Fibroblast of the aortic adventitia (primary cell): Measurements from ENCODE around the gene HMCN2. TPM values are rescaled to one million over a fixed set of nuclear protein-coding genes. Genes with fewer than 3 reads are reported as not detected.

ENCODE experiments used
- DNase-seq: peaks from one replicate; pipeline ENCODE4 v3.0.0-alpha.2; 2010; ENCODE audit warnings: low read depth
- H3K4me3 ChIP-seq: 2 replicates; pipeline ENCODE4 v1.5.1; 2011; ENCODE audit warnings: low read depth, mild to moderate bottlenecking, control low read depth, low read length, moderate library complexity
- total RNA-seq: library from RNA; depleted of rRNA; stranded (reverse); fragments of >200 nt; gene quantifications from 2 replicates; pipeline ENCODE4 v1.2.3, GENCODE V29; 2012; ENCODE audit warnings: low replicate concordance
- TF ChIP-seq, protein P1 (sequence below): IDR thresholded peaks from 2 replicates; pipeline ENCODE4 v1.5.1; 2011; ENCODE audit warnings: mild to moderate bottlenecking, low read length, control low read depth, inconsistent platforms; ENCODE audit not compliant: insufficient read depth

HMCN2 gene
- total RNA-seq, 1 donor, result not detected

DNA sequence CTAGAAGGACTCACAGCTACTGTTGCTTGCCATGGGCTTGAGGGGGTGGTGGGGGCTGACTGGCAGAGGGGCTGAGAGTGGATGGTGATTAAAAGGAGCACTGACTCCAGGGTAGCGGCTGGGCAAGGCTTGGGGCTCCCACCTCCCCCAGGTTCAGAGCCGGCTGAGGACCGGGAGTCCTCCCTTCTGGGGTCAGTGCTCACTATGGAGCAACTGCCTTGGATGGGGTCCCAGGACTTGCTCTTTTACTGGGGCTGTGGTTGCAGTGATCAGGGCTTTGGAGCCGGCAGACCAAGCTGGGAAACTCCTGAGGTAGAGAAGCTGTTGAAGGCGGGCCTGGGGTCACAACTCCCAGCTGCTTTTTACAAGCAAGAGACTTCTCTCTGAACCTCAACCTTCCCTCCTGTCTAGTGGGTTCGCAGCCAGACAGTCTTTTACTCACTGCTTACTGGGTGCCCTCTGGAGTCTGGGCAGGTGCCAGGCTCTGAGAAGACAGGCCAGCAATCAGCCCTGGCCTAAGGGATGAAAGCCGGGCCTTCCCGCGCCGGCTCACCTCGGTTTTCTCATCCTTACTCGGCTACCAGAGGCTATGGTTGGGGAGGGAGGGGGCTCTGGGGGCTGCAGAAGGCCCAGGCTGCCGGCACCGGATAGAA, 178.4 kb downstream of the HMCN2 start:
- DNase-seq, result no peak
- TF ChIP-seq, protein P1, sequence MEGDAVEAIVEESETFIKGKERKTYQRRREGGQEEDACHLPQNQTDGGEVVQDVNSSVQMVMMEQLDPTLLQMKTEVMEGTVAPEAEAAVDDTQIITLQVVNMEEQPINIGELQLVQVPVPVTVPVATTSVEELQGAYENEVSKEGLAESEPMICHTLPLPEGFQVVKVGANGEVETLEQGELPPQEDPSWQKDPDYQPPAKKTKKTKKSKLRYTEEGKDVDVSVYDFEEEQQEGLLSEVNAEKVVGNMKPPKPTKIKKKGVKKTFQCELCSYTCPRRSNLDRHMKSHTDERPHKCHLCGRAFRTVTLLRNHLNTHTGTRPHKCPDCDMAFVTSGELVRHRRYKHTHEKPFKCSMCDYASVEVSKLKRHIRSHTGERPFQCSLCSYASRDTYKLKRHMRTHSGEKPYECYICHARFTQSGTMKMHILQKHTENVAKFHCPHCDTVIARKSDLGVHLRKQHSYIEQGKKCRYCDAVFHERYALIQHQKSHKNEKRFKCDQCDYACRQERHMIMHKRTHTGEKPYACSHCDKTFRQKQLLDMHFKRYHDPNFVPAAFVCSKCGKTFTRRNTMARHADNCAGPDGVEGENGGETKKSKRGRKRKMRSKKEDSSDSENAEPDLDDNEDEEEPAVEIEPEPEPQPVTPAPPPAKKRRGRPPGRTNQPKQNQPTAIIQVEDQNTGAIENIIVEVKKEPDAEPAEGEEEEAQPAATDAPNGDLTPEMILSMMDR, result no peak
- no peak overlapping the region for H3K4me3 ChIP-seq

DNA sequence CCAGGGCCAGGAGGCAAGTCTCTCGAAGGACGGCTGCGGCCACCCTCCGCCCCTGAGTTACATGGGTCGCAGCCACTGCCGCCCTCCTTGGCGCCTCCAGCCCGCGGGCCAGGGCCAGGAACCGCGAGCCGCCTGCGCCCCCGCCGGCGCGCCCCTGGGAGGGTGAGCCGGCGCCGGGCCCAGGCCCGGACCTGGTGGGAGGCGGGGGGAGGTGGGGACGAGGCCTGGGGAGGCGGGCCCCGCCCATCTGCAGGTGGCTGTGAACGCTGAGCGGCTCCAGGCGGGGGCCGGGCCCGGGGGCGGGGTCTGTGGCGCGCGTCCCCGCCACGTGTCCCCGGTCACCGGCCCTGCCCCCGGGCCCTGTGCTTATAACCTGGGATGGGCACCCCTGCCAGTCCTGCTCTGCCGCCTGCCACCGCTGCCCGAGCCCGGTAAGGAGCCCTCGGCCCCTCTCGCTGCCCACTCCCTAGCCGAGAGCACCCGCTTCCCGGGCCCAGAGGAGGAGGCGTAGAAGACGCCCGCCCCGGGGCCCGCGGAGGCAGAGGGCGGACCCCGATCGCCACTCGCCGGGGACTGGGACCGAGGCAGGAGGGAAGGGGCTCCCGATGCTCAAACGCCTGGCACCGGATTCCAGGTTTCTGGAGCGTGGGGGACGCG, 179.1 kb downstream of the HMCN2 start, which contains the start of gene ASS1:
Gene ASS1, plus strand, starts transcription at position 397 of the 657 bp plus-strand sequence. CDS start 7,268 bp downstream, outside the sequence.
- DNase-seq, result no peak
- H3K4me3 ChIP-seq, result peak within 1 kb of the TSS; percentile 69
- TF ChIP-seq, protein P1, result no peak

DNA sequence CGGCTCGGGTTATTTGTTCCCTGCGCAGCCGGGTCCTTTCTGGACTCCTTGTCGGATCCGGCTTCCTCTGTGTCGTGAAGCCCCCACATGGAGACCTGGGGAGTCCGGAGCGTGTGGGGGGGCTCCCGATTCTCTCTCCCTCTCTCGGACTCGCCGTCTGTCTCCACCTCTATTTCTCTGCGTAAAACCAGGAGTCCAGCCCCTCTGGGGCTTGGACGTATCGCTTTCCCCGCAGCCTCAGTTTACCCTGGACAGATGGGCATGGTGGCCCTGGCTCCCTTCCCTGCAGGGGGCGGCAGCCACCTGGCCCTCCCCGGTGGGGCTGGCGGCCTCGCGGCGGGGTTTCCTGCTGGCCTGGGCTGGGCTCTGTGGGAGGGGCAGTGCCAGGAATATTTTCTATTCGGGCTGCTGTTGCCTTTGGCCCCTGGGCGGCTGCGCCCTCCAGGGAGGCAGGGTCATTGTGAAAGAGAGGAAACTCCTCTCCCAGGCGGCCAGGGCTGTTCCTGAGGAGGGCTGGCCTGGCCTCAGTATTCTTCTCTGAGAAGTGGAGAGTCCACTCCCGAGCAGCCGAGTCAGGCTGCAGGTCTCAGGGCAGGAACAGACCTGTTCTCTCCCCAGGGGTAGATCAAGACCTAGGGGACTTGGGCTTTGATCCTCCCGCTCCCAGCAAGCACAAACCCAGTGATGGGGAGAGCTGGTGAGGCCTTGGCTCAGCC, 179.9 kb downstream of the HMCN2 start:
- TF ChIP-seq, protein P1, result no peak
- peak; percentile 71 for DNase-seq

DNA sequence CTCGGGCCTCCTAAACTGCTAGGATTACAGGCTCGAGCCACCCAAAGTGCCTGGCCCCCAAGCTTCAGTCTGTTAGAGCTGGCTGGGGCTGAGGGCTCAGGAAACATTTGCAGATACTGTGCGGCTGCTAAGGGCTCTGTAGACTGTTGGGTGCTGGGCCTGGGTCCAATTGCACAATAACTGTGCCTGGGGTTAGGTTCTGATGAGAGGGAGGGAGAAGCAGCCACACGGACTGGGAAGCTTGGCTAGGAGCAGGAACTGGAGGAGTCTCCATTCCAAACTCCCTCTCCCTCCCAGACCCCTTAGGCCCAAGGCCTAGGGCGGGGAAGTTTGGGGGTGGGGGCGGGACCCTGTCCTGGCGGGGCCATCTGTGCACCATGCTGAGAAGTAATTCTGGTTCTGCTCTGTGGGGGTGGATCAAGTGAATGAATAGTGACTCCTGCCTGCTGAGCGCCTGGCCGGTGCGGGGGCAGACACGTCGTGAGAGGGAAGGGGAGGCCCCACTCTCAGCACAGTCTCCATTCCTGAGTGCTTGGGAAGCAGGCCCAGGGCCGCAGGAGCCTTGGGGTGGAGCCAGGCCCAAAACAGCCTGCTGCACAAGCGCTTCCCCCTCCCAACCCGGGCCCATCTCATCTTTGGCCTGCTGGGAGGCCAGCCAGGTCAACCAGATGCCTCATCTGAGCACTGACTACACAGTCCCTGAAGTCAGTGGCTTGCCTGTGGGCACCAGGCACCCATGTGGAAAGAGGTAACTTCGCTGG, 180.7 kb downstream of the HMCN2 start:
- TF ChIP-seq, protein P1, result no peak
- peak overlapping the region; percentile 69 for H3K4me3 ChIP-seq
- DNase-seq, result peak; percentile 96

More for the DNA sequence above, 179.9 kb downstream of the HMCN2 start:
- H3K4me3 ChIP-seq, result peak overlapping the region; percentile 69

DNA sequence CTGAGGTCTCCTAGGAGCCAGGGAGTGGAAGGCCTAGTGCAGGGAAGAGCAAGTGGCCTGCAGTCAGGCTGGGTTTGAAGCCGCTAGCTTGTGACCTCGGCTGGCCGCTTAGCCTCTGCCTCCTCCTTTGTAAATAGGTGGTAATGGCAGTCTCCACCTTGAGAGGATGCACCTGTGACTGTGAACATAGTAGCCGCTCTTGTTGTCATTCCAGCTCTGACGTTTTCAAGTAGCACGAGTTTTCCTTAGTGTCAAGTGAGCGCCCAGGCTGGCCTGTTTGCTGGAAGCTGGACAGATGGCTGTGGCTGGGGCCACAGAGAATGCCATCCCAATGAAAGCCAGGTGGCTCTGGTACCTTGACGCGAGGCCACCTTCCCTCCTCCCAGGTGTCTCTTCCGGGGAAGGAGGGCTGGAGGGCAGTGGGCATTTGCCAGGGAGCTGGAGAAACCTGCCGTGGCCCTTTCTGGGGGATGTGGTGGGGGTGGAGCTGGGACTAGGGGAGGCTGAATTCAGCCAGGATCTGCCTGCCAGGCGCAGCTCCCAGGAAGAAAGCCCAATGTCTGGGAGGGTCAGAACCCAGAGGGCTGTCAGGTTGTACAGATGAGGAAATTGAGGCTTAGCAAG, 181.7 kb downstream of the HMCN2 start:
- no peak for DNase-seq
- H3K4me3 ChIP-seq, result no peak overlapping the region
- TF ChIP-seq, protein P1, result no peak
